Neural progenitor cell (in vitro differentiated cells): ENCODE measurements around the gene YKT6.

Experiments used
- EZH2 ChIP-seq: fragments of 200-600 bp; sonication (generic); IDR thresholded peaks from 2 replicates; pipeline ENCODE4 v1.6.1; 2017; ENCODE audit warnings: antibody characterized with exemption, mild to moderate bottlenecking, moderate library complexity
- EZH2phosphoT487 ChIP-seq: fragments of 200-600 bp; sonication (generic); IDR thresholded peaks from 2 replicates; pipeline ENCODE4 v1.6.1; 2017; ENCODE audit warnings: antibody characterized with exemption
- TF ChIP-seq, protein P1 (sequence below): fragments of 200-600 bp; sonication (generic); IDR thresholded peaks from 2 replicates; pipeline ENCODE4 v1.5.1; 2017; ENCODE audit warnings: antibody characterized with exemption, mild to moderate bottlenecking

DNA sequence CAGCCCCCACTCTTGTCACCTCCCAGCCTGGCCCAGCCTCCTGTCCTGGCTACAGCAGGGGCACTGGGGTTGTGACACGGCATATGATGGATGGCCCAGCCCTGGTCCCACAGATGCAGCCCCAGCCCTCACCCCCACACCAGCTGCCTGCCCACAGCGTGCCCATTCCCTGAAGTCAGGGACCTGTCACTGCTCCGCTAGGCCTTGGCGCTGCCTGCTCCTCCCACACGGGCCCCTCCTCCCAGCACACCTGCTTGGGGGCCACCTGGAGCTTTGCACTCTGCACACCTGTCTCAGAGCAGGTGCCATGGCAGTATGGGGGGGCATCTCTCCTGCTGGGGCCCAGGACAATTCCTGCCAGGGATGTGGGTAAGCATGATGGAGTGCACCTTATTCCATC is 15.0 kb upstream of the YKT6 start:
- TF ChIP-seq, protein P1, sequence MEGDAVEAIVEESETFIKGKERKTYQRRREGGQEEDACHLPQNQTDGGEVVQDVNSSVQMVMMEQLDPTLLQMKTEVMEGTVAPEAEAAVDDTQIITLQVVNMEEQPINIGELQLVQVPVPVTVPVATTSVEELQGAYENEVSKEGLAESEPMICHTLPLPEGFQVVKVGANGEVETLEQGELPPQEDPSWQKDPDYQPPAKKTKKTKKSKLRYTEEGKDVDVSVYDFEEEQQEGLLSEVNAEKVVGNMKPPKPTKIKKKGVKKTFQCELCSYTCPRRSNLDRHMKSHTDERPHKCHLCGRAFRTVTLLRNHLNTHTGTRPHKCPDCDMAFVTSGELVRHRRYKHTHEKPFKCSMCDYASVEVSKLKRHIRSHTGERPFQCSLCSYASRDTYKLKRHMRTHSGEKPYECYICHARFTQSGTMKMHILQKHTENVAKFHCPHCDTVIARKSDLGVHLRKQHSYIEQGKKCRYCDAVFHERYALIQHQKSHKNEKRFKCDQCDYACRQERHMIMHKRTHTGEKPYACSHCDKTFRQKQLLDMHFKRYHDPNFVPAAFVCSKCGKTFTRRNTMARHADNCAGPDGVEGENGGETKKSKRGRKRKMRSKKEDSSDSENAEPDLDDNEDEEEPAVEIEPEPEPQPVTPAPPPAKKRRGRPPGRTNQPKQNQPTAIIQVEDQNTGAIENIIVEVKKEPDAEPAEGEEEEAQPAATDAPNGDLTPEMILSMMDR: no peak
- no peak for TF ChIP-seq EZH2phosphoT487
- TF ChIP-seq EZH2: no peak
